PC-9 (cell line): ENCODE measurements around the gene CASS4.

Experiments used
- CTCF ChIP-seq: fragments of 200-600 bp; sonication (generic); conservative IDR thresholded peaks from 2 replicates; pipeline ENCODE4 v1.6.1; 2017; ENCODE audit warnings: mixed run types, antibody characterized with exemption, mild to moderate bottlenecking, moderate library complexity
- EZH2 ChIP-seq: fragments of 200-600 bp; sonication (generic); IDR thresholded peaks from 2 replicates; pipeline ENCODE4 v1.8.0; 2017; ENCODE audit warnings: antibody characterized with exemption, low read depth

- TF ChIP-seq CTCF (no peak), EZH2 (no peak)
Observed at GRCh38 chr20:56443654-56444540, 31.8 kb downstream of the CASS4 start.
